ENCODE data around the gene CANT1. TPM values are rescaled to one million over a fixed set of nuclear protein-coding genes. Genes with fewer than 3 reads are reported as not detected.

Gene CANT1
- total and polyA plus RNA-seq, 3 donors from 2014 or later = 60.6 to 80.5 (median 64.1) TPM

DNA sequence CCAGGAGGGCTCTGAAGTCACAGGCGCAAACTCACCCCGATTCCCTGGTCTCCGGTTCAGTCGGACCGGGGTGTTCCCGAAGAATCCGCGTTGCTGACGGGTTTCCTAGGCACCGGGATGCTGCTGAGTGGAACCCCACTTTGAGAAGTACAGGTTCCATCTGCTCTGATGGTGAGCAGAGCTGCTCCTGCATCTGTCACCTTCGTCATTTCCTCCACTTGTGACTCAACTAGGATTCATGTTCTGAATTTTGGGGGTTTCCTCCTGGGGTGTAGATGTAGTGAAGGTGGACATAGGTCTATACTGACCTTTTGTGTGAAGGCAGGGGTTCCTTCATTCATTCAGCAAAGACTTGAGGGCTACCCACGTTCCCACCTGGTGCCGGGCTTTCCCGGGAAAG, 54.9 kb downstream of the CANT1 start:
- no peaks in the 10 kb centered on the region for H3K9me3 ChIP-seq
- H3K27me3 ChIP-seq = no peaks in the 10 kb centered on the region
- no peak overlapping the region for H3K27ac ChIP-seq
- H3K36me3 ChIP-seq (ENCODE audit: low read depth, missing control alignments) = no peaks in the 10 kb centered on the region
- TF ChIP-seq CTCF (IDR thresholded peaks at IDR 0.05) = no peak
- no peak for TF ChIP-seq POLR2A (IDR thresholded peaks at IDR 0.05)
- no peak for DNase-seq
- WGBS, 2 donors = 96 to 100% methylated on average over 4 to 14 of the region's 14 CpGs
- no peak overlapping the region for H3K4me3 ChIP-seq
- intact Hi-C loops (cut with DNase I; ENCODE audit: low total_unique reads) = no loop called here
- H3K4me1 ChIP-seq = peaks cover 16% of the 10 kb centered on the region

GRCh38 chr17:78953356-78954350, 55.9 kb downstream of the CANT1 start:
- no peak overlapping the region for H3K27ac ChIP-seq
- H3K4me3 ChIP-seq = no peak overlapping the region
- 52 to 73% methylated on average over 19 to 29 of the region's 29 CpGs for WGBS, 2 donors
- peak; percentile 60 for DNase-seq
- TF ChIP-seq CTCF (IDR thresholded peaks at IDR 0.05) (no peak), POLR2A (IDR thresholded peaks at IDR 0.05) (no peak)
- intact Hi-C loops (cut with DNase I; ENCODE audit: low total_unique reads) = no loop called here
- peaks cover 16% of the 10 kb centered on the region for H3K4me1 ChIP-seq
- no peaks in the 10 kb centered on the region for H3K9me3 ChIP-seq
- no peaks in the 10 kb centered on the region for H3K27me3 ChIP-seq
- H3K36me3 ChIP-seq (ENCODE audit: low read depth, missing control alignments) = no peaks in the 10 kb centered on the region

DNA sequence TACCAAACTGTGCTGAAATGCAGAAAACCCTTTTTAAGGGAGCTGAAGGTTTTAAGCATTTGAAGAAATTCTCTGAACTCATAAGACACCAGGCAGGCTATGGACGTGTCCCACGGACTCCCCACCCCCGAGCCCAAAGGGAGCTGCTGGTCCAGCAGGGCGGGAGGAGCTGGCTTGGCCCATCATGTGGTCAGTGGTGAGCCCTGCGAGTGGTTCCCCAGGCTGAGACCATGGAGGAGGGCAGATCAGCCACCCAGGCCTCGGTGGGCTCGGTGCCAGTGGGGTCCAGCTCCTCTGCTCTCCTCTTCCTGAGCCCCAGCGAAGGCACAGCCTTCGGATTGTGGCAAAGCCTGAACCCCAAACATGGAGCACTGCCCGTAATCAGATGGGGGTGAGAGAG, 56.9 kb downstream of the CANT1 start:
- Histone ChIP-seq H3K4me1 (peaks cover 20% of the 10 kb centered on the region), H3K9me3 (no peaks in the 10 kb centered on the region), H3K4me3 (no peak overlapping the region), H3K36me3 (ENCODE audit: low read depth, missing control alignments) (no peaks in the 10 kb centered on the region), H3K27me3 (no peaks in the 10 kb centered on the region), H3K27ac (peak overlapping the region; percentile 50)
- TF ChIP-seq CTCF (IDR thresholded peaks at IDR 0.05) = no peak
- TF ChIP-seq POLR2A (IDR thresholded peaks at IDR 0.05) = no peak
- WGBS, 2 donors = 70 to 87% methylated on average over 4 to 8 of the region's 10 CpGs
- intact Hi-C loops (cut with DNase I; ENCODE audit: low total_unique reads) = no loop called here
- DNase-seq = no peak

- no peak for TF ChIP-seq POLR2A (IDR thresholded peaks at IDR 0.05)
- no peak for TF ChIP-seq CTCF (IDR thresholded peaks at IDR 0.05)
- H3K27me3 ChIP-seq = no peaks in the 10 kb centered on the region
- H3K4me1 ChIP-seq = peaks cover 26% of the 10 kb centered on the region
- intact Hi-C loops (cut with DNase I; ENCODE audit: low total_unique reads) = no loop called here
- H3K9me3 ChIP-seq = no peaks in the 10 kb centered on the region
- H3K36me3 ChIP-seq (ENCODE audit: low read depth, missing control alignments) = no peaks in the 10 kb centered on the region
- no peak overlapping the region for H3K4me3 ChIP-seq
- WGBS, 2 donors = 44 to 60% methylated on average over 11 to 12 of the region's 12 CpGs
- peak overlapping the region; percentile 50 for H3K27ac ChIP-seq
- DNase-seq = peak; percentile 28
Observed at GRCh38 chr17:78951967-78952551, 57.5 kb downstream of the CANT1 start.
